ENCODE data around the gene CYP46A1. TPM values are rescaled to one million over a fixed set of nuclear protein-coding genes. Genes with fewer than 3 reads are reported as not detected.
A peak's percentile ranks its signal among the peaks of the same experiment; 100 is the strongest.

The CYP46A1 gene
- total and polyA plus RNA-seq, 8 donors = 1.2 to 6.8 (median 5.5) TPM

DNA sequence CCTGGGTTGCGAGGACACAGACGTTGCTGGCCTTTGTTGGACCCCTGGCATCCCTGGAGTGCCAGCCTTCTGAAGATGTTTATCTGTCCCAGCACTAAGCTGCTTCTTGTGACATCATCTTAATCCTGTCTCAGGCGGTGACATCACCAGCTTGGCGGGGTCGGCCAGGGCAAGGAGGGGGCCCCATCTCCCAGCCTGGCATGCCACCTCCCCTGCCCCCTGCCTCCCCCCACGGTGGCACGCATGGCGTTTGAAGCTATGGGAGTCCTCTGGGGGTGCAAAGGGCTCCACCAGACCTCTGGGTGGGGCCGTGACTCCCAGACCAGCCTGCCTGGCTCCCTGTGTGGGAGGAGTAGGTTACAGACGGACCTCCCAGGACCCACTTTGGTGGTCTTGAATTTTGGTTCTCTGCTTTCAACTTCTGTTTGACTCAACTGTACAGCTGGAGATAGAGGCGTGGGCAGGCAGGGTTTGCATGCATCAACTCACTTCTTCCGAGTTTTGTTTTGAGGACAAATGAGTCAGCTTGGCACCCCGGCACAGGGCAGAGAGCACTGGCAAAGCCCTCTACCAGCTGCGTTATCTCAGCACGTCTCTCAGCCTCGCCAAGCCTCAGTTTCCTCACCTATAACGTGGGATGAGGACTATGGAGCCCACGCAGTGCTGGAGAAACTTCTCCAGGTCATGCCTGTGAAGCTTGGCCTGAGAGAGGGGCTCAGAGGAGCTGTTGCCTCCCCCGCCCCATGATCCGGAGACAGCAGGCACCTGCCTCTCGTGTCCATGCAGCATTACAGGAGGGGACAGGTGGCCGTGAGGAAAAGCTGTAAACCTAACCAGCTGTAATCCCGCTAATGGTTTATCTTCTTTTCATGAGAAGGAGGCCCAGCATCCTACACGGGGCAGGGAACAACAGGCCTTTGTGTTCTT is 70.3 kb downstream of the CYP46A1 start:
- no peaks in the 10 kb centered on the region for H3K36me3 ChIP-seq
- H3K27me3 ChIP-seq = peaks cover 0 to 23% of the 10 kb centered on the region in 2 donors
- peaks cover 20 to 26% of the 10 kb centered on the region in 2 donors for H3K4me1 ChIP-seq
- no peak overlapping the region for H3K4me3 ChIP-seq
- no peak for TF ChIP-seq CTCF (IDR thresholded peaks at IDR 0.05)
- peak in 1 of 4 donors; percentile 9 for DNase-seq
- ATAC-seq = no peak
- H3K9me3 ChIP-seq = no peaks in the 10 kb centered on the region
- H3K27ac ChIP-seq = no peak overlapping the region
- intact Hi-C loops (cut with DNase I) = no loop called here

DNA sequence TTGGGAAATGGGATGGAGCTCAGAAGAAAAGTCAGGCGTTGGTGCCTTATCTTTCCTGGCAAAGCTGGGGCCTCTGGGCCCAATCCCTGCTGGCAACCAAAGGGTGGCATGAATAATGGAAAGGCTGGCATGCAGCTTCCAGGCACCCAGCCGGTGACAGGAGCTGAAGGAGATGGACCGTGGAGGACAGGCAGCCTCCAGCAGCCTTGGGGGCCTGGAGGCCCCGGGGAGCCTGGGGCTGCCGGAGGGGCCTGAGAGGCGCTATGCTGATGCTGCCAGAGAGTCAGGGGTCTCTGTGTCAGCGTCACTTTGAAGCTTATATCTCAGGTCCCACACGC is 70.9 kb downstream of the CYP46A1 start:
- Histone ChIP-seq H3K4me1 (peaks cover 20 to 26% of the 10 kb centered on the region in 2 donors), H3K27me3 (peaks cover 0 to 23% of the 10 kb centered on the region in 2 donors), H3K27ac (no peak overlapping the region), H3K36me3 (no peaks in the 10 kb centered on the region), H3K9me3 (no peaks in the 10 kb centered on the region), H3K4me3 (no peak overlapping the region)
- intact Hi-C loops (cut with DNase I) = no loop called here
- peak in 1 of 4 donors; percentile 10 for DNase-seq
- TF ChIP-seq CTCF (IDR thresholded peaks at IDR 0.05) = no peak
- ATAC-seq = no peak

DNA sequence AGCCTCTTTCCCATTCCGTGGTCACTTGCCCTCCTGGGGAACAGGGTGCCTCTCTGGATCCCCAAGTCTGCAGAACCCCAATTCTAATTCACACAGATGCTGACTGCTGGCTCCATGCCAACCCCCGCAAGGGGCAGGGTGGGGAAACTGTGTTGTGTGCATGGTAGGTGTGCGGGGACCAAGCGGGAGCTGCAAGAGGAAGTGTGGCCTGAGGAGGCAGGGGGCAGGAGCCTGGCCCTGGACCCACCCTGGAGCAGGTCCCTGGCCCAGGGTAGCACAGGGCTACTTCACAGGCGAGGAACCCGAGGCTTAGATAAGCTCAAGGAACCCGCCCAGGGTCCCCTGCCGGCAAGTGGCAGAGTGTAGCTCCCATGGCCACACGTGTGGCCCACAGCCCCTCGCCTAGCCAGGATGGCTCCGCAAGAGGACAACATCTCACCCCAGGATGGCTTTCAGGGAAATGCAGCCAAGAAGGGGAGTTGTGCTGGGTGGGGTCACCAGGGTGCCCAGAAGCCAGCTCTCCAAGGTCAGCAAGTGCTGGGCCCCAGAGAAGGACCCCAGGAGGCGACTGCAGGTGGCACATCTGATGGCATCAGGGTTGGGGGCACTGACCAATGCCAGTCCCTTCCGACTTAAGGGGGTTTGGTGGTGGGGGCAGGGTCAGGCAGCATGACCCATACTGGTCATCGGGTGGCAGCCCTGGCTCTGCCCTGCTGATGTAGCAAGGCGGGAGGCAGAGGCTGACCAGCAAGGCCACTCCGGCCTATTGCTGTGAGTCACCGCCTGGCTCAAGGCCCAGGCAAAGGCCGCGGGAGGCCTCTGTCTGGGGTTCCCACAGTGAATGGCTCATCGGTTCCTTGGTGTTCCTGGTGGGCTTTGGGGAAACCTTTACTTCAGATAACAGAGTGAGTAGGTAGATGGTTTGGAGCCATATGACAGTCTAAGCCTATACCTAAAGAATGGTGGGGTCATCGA is 71.8 kb downstream of the CYP46A1 start:
- no peak overlapping the region for H3K27ac ChIP-seq
- TF ChIP-seq CTCF (IDR thresholded peaks at IDR 0.05) = no peak
- H3K4me3 ChIP-seq = no peak overlapping the region
- intact Hi-C loops (cut with DNase I) = no loop called here
- ATAC-seq (peak; percentile 80), DNase-seq (peak in 2 of 4 donors; percentile 55 to 82)
- peaks cover 0 to 23% of the 10 kb centered on the region in 2 donors for H3K27me3 ChIP-seq
- H3K36me3 ChIP-seq = no peaks in the 10 kb centered on the region
- no peaks in the 10 kb centered on the region for H3K9me3 ChIP-seq
- H3K4me1 ChIP-seq = peaks cover 20 to 26% of the 10 kb centered on the region in 2 donors

DNA sequence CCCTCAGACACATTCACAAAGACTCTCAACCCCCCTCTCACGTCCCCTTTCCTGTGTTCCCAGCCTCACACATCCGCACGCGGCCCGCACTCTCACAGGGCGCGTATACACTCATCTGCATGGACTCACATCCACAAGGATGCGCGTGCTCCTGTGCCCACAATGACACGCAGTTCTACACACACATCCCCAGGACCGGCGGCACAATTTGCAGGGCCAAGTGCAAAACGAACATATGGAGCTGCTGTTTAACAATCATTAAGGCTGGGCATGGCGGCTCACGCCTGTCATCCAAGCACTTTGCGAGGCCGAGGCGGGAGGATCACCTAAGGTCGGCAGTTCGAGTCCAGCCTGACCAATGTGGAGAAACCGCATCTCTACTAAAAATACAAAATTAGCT is 72.7 kb downstream of the CYP46A1 start:
- TF ChIP-seq CTCF (IDR thresholded peaks at IDR 0.05) = no peak
- Histone ChIP-seq H3K27me3 (peaks cover 0 to 23% of the 10 kb centered on the region in 2 donors), H3K4me1 (peaks cover 20 to 26% of the 10 kb centered on the region in 2 donors), H3K9me3 (no peaks in the 10 kb centered on the region), H3K4me3 (no peak overlapping the region), H3K27ac (no peak overlapping the region), H3K36me3 (no peaks in the 10 kb centered on the region)
- ATAC-seq (no peak), DNase-seq (peak in 1 of 4 donors; percentile 30)
- intact Hi-C loops (cut with DNase I) = no loop called here
